Panc1 (cell line): ENCODE results near the gene ABCC11. TPM values are rescaled to one million over a fixed set of nuclear protein-coding genes. Genes with fewer than 3 reads are reported as not detected.

Experiments
- ATAC-seq: fragments of 200-7000 bp; cut with Tn5 transposase; 2 replicates; pipeline ENCODE4 v1.9.1; 2020; ENCODE audit warnings: mild to moderate bottlenecking, moderate library complexity
- BruUV-seq: library from RNA; stranded (reverse); fragments of 400-500 nt; replicated peaks from 2 replicates; lab custom pipeline; 2021; lab: Mats Ljungman, UMichigan
- CTCF ChIA-PET: fragments of 300-600 bp; sonication (Branson Sonifier 250); formaldehyde crosslinking; loops from one replicate; lab custom pipeline; 2022; ENCODE audit warnings: antibody characterized with exemption; lab: Charles Lee
- POLR2A ChIA-PET: fragments of 300-600 bp; sonication (Branson Sonifier 250); formaldehyde crosslinking; loops from one replicate; lab custom pipeline; 2022; ENCODE audit warnings: antibody characterized with exemption; lab: Charles Lee
- DNase-seq: peaks from one replicate; pipeline ENCODE4 v3.0.0-alpha.2; 2010; ENCODE audit warnings: low read depth, low spot score
- H3K27ac ChIP-seq: 2 replicates; pipeline ENCODE4 v1.5.1; 2011; ENCODE audit warnings: mild to moderate bottlenecking, low read length, inconsistent platforms
- H3K27me3 ChIP-seq: fragments of 200-500 bp; sonication (Bioruptor generic); 2 replicates; pipeline ENCODE4 v1.6.0; 2014; ENCODE audit warnings: low read length, inconsistent platforms; ENCODE audit not compliant: control insufficient read depth, insufficient read depth
- H3K36me3 ChIP-seq: fragments of 200-500 bp; sonication (Bioruptor generic); 2 replicates; pipeline ENCODE4 v1.5.1; 2014; ENCODE audit warnings: inconsistent platforms, mild to moderate bottlenecking, low read length, moderate library complexity; ENCODE audit not compliant: control insufficient read depth, insufficient read depth
- H3K4me1 ChIP-seq: 2 replicates; pipeline ENCODE4 v1.5.1; 2011; ENCODE audit warnings: inconsistent platforms, mild to moderate bottlenecking, low read length, moderate library complexity; ENCODE audit not compliant: control insufficient read depth, insufficient read depth
- H3K4me3 ChIP-seq, 2 experiments: 2 replicates each; pipeline ENCODE4 v1.5.1; 2011 to 2012; ENCODE audit warnings: low read depth in 2 of 2, low read length in 2 of 2, mild to moderate bottlenecking in 2 of 2, inconsistent platforms in 1 of 2, moderate library complexity in 1 of 2
- H3K9me3 ChIP-seq: fragments of 200-500 bp; sonication (Bioruptor generic); 2 replicates; pipeline ENCODE4 v1.5.1; 2014; ENCODE audit warnings: low read depth, mild to moderate bottlenecking, inconsistent platforms, low read length, moderate library complexity; ENCODE audit not compliant: control insufficient read depth, insufficient read depth
- CTCF ChIP-seq: fragments of 450-650 bp; IDR thresholded peaks from 2 replicates; pipeline ENCODE4 v1.5.1; 2017; ENCODE audit warnings: mild to moderate bottlenecking
- POLR2AphosphoS5 ChIP-seq: IDR thresholded peaks from 2 replicates; pipeline ENCODE4 v1.6.1; 2012; ENCODE audit warnings: mild to moderate bottlenecking, low read depth, low read length, moderate library complexity
- REST ChIP-seq, 2 experiments: IDR thresholded peaks; 2 replicates each; pipeline ENCODE4 v1.6.1; 2011 to 2012; ENCODE audit warnings: low read depth in 2 of 2, control low read depth in 1 of 2, low read length in 1 of 2, mild to moderate bottlenecking in 1 of 2, moderate library complexity in 1 of 2; ENCODE audit not compliant: insufficient read depth in 1 of 2
- SIN3A ChIP-seq: IDR thresholded peaks from 2 replicates; pipeline ENCODE4 v1.6.1; 2012; ENCODE audit warnings: low read depth, mild to moderate bottlenecking, low read length, moderate library complexity, borderline replicate concordance; ENCODE audit not compliant: insufficient read depth
- TCF7L2 ChIP-seq: IDR thresholded peaks from 2 replicates; pipeline ENCODE4 v1.6.1; 2011; ENCODE audit warnings: mild to moderate bottlenecking, low read depth, low read length, inconsistent platforms
- in situ Hi-C: cut with HindIII; loops from 2 replicates; pipeline ENCODE4 v1.10.0; 2016; ENCODE audit warnings: low sequenced_read_pairs, low pct_unique_long_range_greater_than_20kb
- intact Hi-C: fragments of 100-400 bp; cut with micrococcal nuclease; formaldehyde crosslinking; loops from one replicate; pipeline ENCODE4 v1.10.0; 2022; ENCODE audit not compliant: unreplicated experiment
- total RNA-seq: library from RNA; stranded (reverse); gene quantifications from one replicate; pipeline ENCODE4 v1.2.1, GENCODE V29; 2021; ENCODE audit not compliant: unreplicated experiment

ABCC11 gene
- total RNA-seq, 1 experiment from 2014 or later = not detected

- no peak for TF ChIP-seq REST (IDR thresholded peaks at IDR 0.05; ENCODE audit: insufficient read depth in 1 of 2, low read depth in 2 of 2, low read length in 1 of 2)
- TF ChIP-seq POLR2AphosphoS5 = no peak
- TF ChIP-seq TCF7L2 = no peak
- TF ChIP-seq CTCF = no peak
- no peak for TF ChIP-seq SIN3A
- Histone ChIP-seq H3K27ac (no peak overlapping the region), H3K36me3 (no peaks in the 10 kb centered on the region), H3K27me3 (no peaks in the 10 kb centered on the region), H3K4me3 (no peak overlapping the region), H3K9me3 (no peaks in the 10 kb centered on the region), H3K4me1 (no peaks in the 10 kb centered on the region)
- POLR2A ChIA-PET = no interaction called here
- intact Hi-C loops (no loop called here), in situ Hi-C loops (no loop called here)
- BruUV-seq = no TSS peak
- CTCF ChIA-PET = no interaction called here
- ATAC-seq (no peak), DNase-seq (no peak)
Observed at GRCh38 chr16:48188449-48189102, 58.8 kb downstream of the ABCC11 start.

- POLR2A ChIA-PET = no interaction called here
- no peak overlapping the region for H3K27ac ChIP-seq
- DNase-seq (no peak), ATAC-seq (no peak)
- no peak overlapping the region for H3K4me3 ChIP-seq
- H3K36me3 ChIP-seq = no peaks in the 10 kb centered on the region
- BruUV-seq = no TSS peak
- CTCF ChIA-PET = no interaction called here
- intact Hi-C loops (no loop called here), in situ Hi-C loops (no loop called here)
- no peaks in the 10 kb centered on the region for H3K27me3 ChIP-seq
- H3K9me3 ChIP-seq = no peaks in the 10 kb centered on the region
- H3K4me1 ChIP-seq = no peaks in the 10 kb centered on the region
- no peak for TF ChIP-seq REST (IDR thresholded peaks at IDR 0.05; ENCODE audit: insufficient read depth in 1 of 2, low read depth in 2 of 2, low read length in 1 of 2)
Observed at GRCh38 chr16:48187779-48188178, 59.6 kb downstream of the ABCC11 start.
